Nasal cavity respiratory epithelium epithelial cell of viscerocranial mucosa (primary cell): ENCODE results near the gene ALDH2. TPM values are rescaled to one million over a fixed set of nuclear protein-coding genes. Genes with fewer than 3 reads are reported as not detected.

Experiments
- total RNA-seq: library from RNA; depleted of rRNA; stranded (reverse); fragments of >200 nt; gene quantifications from 2 replicates; pipeline ENCODE4 v1.2.3, GENCODE V29; 2014

The ALDH2 gene
- total RNA-seq: 31.4 and 84.9 TPM in 2 replicates

DNA sequence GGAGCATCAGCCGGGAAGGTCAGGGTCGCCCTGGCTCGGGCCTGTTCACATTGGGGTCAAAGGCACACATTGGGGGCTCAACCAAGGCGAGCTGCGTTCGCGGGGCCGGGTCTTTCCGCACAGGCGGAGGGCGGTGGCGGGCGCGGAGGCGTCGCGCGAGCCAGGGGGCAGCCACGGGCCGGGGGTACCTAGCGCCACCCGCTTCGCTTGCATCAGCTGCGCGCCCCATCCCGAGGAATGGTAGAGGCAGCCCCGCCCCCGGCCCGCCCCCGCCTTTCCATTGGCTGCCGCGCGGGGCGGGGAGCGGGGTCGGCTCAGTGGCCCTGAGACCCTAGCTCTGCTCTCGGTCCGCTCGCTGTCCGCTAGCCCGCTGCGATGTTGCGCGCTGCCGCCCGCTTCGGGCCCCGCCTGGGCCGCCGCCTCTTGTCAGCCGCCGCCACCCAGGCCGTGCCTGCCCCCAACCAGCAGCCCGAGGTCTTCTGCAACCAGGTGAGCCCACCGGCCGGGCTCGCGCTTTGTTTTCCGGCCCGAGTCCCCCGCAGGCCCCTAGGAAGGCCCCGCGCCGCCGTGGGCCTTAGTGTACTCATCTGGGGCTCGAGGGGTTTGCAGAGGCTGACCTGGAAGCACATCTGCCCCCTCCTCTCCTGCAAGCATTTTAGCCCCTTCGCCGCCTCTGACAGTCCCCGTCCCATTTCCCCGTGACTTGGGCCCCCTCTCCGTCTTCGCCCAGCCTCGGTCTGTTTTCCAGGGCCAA lies at the start of gene ALDH2:
Gene ALDH2 (plus strand): TSS at position 326 of the 754 bp plus-strand sequence. CDS start 50 bp downstream, at position 376.

DNA sequence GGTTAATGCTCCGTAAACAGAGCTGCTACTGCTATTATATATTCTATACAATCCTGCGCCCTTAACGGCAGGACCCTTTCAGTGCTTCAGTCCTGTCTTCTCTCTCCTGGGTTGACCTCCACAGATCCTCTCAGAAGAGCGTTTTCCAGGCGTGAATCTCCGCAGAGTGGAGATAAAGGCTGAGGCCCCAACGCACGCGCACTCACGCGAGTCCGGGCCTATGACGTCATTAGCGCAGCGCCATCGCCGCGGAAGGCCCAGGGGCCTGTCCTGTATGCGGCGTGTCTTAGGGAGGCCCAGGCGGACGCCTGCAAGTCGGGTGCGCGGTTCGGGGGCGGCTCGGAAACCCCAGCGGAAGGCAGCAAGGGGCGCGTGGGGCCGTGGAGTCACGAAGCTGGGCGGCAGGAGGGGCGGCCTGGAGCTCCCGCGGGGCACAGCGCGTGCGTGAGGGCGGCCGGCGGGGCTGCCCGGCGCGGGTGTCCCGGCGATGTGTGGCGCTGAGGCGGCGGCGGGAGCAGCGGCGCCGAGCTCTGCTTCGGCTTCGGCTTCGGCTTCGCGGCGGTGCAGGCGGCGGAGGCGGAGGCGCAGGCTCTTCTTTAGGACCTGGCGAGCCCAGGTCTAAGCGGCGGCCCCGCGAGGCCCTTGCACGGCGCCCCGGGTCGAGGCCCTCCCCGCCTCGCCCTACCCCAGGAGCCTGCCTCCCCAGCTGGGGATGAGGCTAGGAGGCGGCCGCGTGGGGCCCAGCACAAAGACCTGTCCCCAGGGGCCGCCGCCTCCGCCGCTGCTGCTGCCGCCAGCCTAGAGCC lies 75.2 kb downstream of the ALDH2 start, which contains the start of gene MAPKAPK5:
Gene MAPKAPK5 (plus strand): TSS at position 479 of the 806 bp plus-strand sequence. CDS start 506 bp downstream, outside the sequence.

Other genes starting within 250 kb of the ALDH2 start
- 7.5 and 35.7 TPM in 2 replicates for gene ATXN2, start 167.6 kb upstream of the ALDH2 start, total RNA-seq
- gene BRAP, start 81.0 kb upstream of the ALDH2 start, total RNA-seq: 23.2 and 33.8 TPM in 2 replicates
- 16.1 and 17.1 TPM in 2 replicates for gene ACAD10, start 80.9 kb upstream of the ALDH2 start, total RNA-seq
- gene MAPKAPK5, start 75.3 kb downstream of the ALDH2 start, total RNA-seq: 33.8 and 48.5 TPM in 2 replicates
- gene TMEM116, start 246.2 kb downstream of the ALDH2 start, total RNA-seq: 9.8 and 16.4 TPM in 2 replicates
- gene ERP29, start 246.5 kb downstream of the ALDH2 start, total RNA-seq: 74.6 and 90.6 TPM in 2 replicates